A549 (cell line): ENCODE results near the gene P2RY4.

Source experiments
- CHD2 ChIP-seq: fragments of 150-350 bp; IDR thresholded peaks from 2 replicates; pipeline ENCODE4 v1.6.1; 2014; ENCODE audit warnings: low read length; ENCODE audit not compliant: partially characterized antibody
- CHD4 ChIP-seq: fragments of 200-600 bp; sonication (generic); IDR thresholded peaks from 2 replicates; pipeline ENCODE4 v1.6.1; 2016; ENCODE audit warnings: antibody characterized with exemption, mild to moderate bottlenecking, borderline replicate concordance
- EHMT2 ChIP-seq: fragments of 200-600 bp; sonication (generic); IDR thresholded peaks from 2 replicates; pipeline ENCODE4 v1.6.1; 2016; ENCODE audit warnings: antibody characterized with exemption, low read depth, mild to moderate bottlenecking, moderate library complexity
- EP300 ChIP-seq, 2 experiments: fragments of >200 bp; sonication (Bioruptor Twin); formaldehyde crosslinking; IDR thresholded peaks; 2 replicates in 1 of 2; 3 replicates in 1 of 2; pipeline ENCODE4 v1.6.1; 2016 to 2017
- ESRRA ChIP-seq: fragments of 150-350 bp; IDR thresholded peaks from 2 replicates; pipeline ENCODE4 v1.6.1; 2014; ENCODE audit warnings: mild to moderate bottlenecking, low read length, borderline replicate concordance
- HDAC2 ChIP-seq: fragments of 200-600 bp; sonication (generic); IDR thresholded peaks from 2 replicates; pipeline ENCODE4 v1.6.1; 2016
- HOXB13 ChIP-seq: fragments of 250-450 bp; sonication (Bioruptor Pico); IDR thresholded peaks from 2 replicates; pipeline ENCODE4 v1.5.0; 2020; ENCODE audit warnings: low read depth, mild to moderate bottlenecking, moderate library complexity
- JUN ChIP-seq, 2 experiments: fragments of >200 bp; sonication (Bioruptor Twin); formaldehyde crosslinking; IDR thresholded peaks; 2 replicates in 1 of 2; 3 replicates in 1 of 2; pipeline ENCODE4 v1.6.1; 2016 to 2017
- MAFK ChIP-seq: fragments of 450-650 bp; IDR thresholded peaks from 2 replicates; pipeline ENCODE4 v1.6.1; 2014; ENCODE audit not compliant: partially characterized antibody
- MYC ChIP-seq: IDR thresholded peaks from 2 replicates; pipeline ENCODE4 v1.6.1; 2012; ENCODE audit warnings: mild to moderate bottlenecking, inconsistent platforms, low read length, improper control_type of control experiment, borderline replicate concordance
- POLR2A ChIP-seq: IDR thresholded peaks from 2 replicates; pipeline ENCODE4 v1.6.1; 2012; ENCODE audit warnings: mild to moderate bottlenecking, low read length
- TF ChIP-seq, protein P1 (sequence below): fragments of >200 bp; sonication (Bioruptor Twin); formaldehyde crosslinking; IDR thresholded peaks from 3 replicates; pipeline ENCODE4 v1.5.1; 2016
- TF ChIP-seq, protein P2 (sequence below): fragments of 200-600 bp; sonication (generic); IDR thresholded peaks from 2 replicates; pipeline ENCODE4 v1.6.1; 2016; ENCODE audit warnings: antibody characterized with exemption, mild to moderate bottlenecking, moderate library complexity

DNA sequence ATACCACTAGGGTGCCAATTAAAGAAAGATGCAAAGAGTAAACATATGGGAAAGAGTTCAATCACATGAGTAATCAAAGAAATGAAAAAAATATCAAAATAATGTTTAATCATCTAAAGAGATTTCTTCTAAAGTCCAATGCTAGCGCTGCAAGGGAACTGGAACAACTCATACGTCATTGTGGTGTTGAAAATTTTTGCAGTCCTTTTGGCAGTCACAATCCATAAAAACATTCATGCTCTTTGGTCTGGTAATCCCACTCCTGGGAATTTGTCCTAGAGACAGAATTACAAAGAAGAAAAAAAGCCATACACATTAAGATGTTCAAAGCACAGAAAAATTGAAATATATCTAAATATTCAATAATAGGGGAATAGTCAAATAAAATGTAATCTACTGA, 4.6 kb downstream of the P2RY4 start:
- TF ChIP-seq CHD2 (no peak), EHMT2 (no peak), JUN (IDR thresholded peaks at IDR 0.05) (no peak), EP300 (IDR thresholded peaks at IDR 0.05) (no peak), CHD4 (no peak), HDAC2 (no peak), POLR2A (no peak), HOXB13 (no peak), ESRRA (no peak), MYC (no peak), MAFK (no peak)
- TF ChIP-seq, protein P1, sequence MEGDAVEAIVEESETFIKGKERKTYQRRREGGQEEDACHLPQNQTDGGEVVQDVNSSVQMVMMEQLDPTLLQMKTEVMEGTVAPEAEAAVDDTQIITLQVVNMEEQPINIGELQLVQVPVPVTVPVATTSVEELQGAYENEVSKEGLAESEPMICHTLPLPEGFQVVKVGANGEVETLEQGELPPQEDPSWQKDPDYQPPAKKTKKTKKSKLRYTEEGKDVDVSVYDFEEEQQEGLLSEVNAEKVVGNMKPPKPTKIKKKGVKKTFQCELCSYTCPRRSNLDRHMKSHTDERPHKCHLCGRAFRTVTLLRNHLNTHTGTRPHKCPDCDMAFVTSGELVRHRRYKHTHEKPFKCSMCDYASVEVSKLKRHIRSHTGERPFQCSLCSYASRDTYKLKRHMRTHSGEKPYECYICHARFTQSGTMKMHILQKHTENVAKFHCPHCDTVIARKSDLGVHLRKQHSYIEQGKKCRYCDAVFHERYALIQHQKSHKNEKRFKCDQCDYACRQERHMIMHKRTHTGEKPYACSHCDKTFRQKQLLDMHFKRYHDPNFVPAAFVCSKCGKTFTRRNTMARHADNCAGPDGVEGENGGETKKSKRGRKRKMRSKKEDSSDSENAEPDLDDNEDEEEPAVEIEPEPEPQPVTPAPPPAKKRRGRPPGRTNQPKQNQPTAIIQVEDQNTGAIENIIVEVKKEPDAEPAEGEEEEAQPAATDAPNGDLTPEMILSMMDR = no peak
- TF ChIP-seq, protein P2, sequence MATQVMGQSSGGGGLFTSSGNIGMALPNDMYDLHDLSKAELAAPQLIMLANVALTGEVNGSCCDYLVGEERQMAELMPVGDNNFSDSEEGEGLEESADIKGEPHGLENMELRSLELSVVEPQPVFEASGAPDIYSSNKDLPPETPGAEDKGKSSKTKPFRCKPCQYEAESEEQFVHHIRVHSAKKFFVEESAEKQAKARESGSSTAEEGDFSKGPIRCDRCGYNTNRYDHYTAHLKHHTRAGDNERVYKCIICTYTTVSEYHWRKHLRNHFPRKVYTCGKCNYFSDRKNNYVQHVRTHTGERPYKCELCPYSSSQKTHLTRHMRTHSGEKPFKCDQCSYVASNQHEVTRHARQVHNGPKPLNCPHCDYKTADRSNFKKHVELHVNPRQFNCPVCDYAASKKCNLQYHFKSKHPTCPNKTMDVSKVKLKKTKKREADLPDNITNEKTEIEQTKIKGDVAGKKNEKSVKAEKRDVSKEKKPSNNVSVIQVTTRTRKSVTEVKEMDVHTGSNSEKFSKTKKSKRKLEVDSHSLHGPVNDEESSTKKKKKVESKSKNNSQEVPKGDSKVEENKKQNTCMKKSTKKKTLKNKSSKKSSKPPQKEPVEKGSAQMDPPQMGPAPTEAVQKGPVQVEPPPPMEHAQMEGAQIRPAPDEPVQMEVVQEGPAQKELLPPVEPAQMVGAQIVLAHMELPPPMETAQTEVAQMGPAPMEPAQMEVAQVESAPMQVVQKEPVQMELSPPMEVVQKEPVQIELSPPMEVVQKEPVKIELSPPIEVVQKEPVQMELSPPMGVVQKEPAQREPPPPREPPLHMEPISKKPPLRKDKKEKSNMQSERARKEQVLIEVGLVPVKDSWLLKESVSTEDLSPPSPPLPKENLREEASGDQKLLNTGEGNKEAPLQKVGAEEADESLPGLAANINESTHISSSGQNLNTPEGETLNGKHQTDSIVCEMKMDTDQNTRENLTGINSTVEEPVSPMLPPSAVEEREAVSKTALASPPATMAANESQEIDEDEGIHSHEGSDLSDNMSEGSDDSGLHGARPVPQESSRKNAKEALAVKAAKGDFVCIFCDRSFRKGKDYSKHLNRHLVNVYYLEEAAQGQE = no peak
